Activated CD8-positive, alpha-beta T cell treated with anti-CD3 and anti-CD28 coated beads for 36 hours (primary cell): Measurements from ENCODE around the gene CCDC196. TPM values are rescaled to one million over a fixed set of nuclear protein-coding genes. Genes with fewer than 3 reads are reported as not detected.

Experiments used
- ATAC-seq: fragments of 200-7000 bp; cut with Tn5 transposase; one replicate; pipeline ENCODE4 v1.10.0; 2021; ENCODE audit warnings: mild to moderate bottlenecking, moderate library complexity
- CTCF ChIA-PET: fragments of 350-600 bp; sonication (Branson Sonifier 250); formaldehyde crosslinking; loops from one replicate; lab custom pipeline; 2021; ENCODE audit warnings: antibody characterized with exemption; lab: Charles Lee
- POLR2A ChIA-PET: fragments of 350-600 bp; sonication (Branson Sonifier 250); formaldehyde crosslinking; loops from one replicate; lab custom pipeline; 2021; ENCODE audit warnings: antibody characterized with exemption; lab: Charles Lee
- DNase-seq: peaks from one replicate; pipeline ENCODE4 v3.0.0-alpha.2; 2020
- H3K27ac Mint-ChIP-seq: one replicate; pipeline ENCODE4 v1.8.0; 2021; ENCODE audit warnings: mild to moderate bottlenecking, mixed read lengths
- H3K27me3 Mint-ChIP-seq: one replicate; pipeline ENCODE4 v1.8.0; 2021; ENCODE audit warnings: mixed read lengths
- H3K36me3 Mint-ChIP-seq: one replicate; pipeline ENCODE4 v1.8.0; 2021; ENCODE audit warnings: low read depth, mixed read lengths
- H3K4me1 Mint-ChIP-seq: one replicate; pipeline ENCODE4 v1.8.0; 2021; ENCODE audit warnings: low read depth, mixed read lengths
- H3K4me3 Mint-ChIP-seq: one replicate; pipeline ENCODE4 v1.8.0; 2021; ENCODE audit warnings: mild to moderate bottlenecking, moderate library complexity, mixed read lengths
- H3K9me3 Mint-ChIP-seq: one replicate; pipeline ENCODE4 v1.8.0; 2021; ENCODE audit warnings: mixed read lengths
- intact Hi-C: fragments of 100-400 bp; cut with micrococcal nuclease; formaldehyde crosslinking; loops from one replicate; pipeline ENCODE4 v1.10.0; 2022
- total RNA-seq, 2 experiments: library from RNA; stranded (reverse); gene quantifications; one replicate each; pipeline ENCODE4 v1.2.3, GENCODE V29; 2021
- TF ChIP-seq, protein P1 (sequence below): fragments of 200-600 bp; IDR thresholded peaks from one replicate; pipeline ENCODE4 v1.8.0; 2022; ENCODE audit warnings: antibody characterized with exemption, mild to moderate bottlenecking

CCDC196 gene
- total RNA-seq, 2 experiments from 2014 or later = not detected

DNA sequence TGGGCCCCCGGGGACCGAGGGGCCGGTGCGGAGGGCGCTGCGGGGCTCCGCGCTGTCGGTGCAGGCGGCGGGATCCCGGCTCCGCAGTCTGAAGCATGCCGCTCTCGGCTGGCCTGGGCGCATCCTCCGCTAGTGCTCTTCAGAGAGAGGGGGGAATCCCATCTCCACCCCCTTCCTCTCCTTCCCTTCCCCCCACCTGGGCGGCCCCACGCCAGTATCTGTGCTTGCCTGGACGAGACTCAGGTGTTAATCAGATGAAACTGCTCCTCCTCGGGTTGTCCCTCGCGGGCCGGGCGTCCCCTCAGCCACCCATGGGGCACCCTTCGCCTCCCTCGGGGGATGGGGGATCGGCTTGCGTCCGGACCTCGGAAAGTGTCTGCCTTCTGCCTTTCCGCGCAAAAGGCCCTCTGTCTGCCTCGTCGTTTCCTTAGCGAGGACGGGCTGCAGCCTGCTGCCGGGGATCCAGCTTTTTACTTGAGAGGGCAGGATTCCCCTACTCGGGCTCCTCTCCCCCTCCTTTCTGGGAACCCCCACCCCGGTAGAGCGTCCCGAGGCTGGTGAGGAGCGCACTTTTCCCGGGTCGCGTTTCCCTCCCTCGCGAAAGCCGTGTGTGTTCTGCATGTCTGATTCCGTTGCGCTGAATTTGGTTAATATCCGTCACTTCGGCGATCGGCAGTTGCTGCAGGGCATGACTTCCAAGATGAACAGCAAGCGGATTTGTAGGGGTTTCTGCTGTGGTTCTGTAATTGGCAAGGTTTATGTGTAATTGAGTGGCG lies 22.9 kb downstream of the CCDC196 start:
- peak overlapping the region; percentile 67 for H3K27ac Mint-ChIP-seq
- peaks cover 11% of the 10 kb centered on the region for H3K27me3 Mint-ChIP-seq
- CTCF ChIA-PET = no interaction called here

DNA sequence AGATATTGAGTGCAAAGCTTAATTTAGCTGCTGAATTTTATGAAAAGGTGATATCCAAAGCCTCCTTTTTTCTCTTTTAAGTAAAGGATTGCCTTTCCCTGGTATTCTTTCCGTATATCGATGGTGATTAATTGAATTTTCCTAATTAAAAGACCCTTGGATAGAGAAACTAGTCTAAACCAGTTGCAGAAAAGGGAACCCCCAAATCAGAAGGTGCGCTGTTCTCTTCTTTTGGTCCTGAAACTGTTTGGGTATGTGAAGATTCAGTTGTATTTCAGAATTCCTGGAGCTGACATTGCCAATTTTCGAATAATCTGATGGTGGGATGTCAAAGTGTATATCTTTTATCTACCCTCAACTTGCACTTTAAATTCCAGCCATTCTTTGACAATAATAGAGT lies 23.7 kb downstream of the CCDC196 start:
- Mint-ChIP-seq H3K27ac (no peak overlapping the region), H3K27me3 (peaks cover 11% of the 10 kb centered on the region), H3K4me1 (peaks cover 35% of the 10 kb centered on the region), H3K9me3 (no peaks in the 10 kb centered on the region), H3K36me3 (no peaks in the 10 kb centered on the region), H3K4me3 (peak overlapping the region; percentile 92)
- POLR2A ChIA-PET = interaction anchor here (0.9 kb wide), 1 partner anchor 655 kb away, joined by 3 read pairs; no protein-coding TSS in a partner anchor
- ATAC-seq (no peak), DNase-seq (no peak)
- intact Hi-C loops = no loop called here
- TF ChIP-seq, protein P1, sequence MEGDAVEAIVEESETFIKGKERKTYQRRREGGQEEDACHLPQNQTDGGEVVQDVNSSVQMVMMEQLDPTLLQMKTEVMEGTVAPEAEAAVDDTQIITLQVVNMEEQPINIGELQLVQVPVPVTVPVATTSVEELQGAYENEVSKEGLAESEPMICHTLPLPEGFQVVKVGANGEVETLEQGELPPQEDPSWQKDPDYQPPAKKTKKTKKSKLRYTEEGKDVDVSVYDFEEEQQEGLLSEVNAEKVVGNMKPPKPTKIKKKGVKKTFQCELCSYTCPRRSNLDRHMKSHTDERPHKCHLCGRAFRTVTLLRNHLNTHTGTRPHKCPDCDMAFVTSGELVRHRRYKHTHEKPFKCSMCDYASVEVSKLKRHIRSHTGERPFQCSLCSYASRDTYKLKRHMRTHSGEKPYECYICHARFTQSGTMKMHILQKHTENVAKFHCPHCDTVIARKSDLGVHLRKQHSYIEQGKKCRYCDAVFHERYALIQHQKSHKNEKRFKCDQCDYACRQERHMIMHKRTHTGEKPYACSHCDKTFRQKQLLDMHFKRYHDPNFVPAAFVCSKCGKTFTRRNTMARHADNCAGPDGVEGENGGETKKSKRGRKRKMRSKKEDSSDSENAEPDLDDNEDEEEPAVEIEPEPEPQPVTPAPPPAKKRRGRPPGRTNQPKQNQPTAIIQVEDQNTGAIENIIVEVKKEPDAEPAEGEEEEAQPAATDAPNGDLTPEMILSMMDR = no peak
- CTCF ChIA-PET = no interaction called here

More for the DNA sequence above, 22.9 kb downstream of the CCDC196 start:
- POLR2A ChIA-PET = interaction anchor here (0.6 to 0.9 kb wide), 2 partner anchors 656 to 1186 kb away, joined by 3 to 4 read pairs; no protein-coding TSS in a partner anchor
- Mint-ChIP-seq H3K4me1 (peaks cover 35% of the 10 kb centered on the region), H3K36me3 (no peaks in the 10 kb centered on the region), H3K4me3 (peak overlapping the region; percentile 92), H3K9me3 (no peaks in the 10 kb centered on the region)
- intact Hi-C loops = no loop called here
- peak; percentile 65 for DNase-seq
- ATAC-seq = peak; percentile 27
- TF ChIP-seq, protein P1 = no peak

DNA sequence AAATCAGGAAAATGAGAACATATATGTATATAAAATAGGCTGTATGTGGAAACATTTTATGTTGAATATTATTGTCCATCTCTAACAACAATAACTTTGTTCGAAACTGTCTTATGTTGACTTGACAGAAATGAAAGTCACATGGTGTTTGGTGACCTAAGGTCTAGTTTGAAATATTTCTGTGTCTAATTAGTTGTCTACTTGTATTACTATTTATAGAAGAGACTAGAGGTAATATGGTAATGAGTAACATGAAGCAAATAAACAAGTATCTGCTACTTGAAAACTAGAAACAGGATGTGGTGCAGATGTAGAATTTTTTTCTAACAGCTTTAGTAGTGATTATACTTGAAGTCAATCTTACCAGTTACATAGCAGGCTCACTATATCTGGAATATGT lies 25.7 kb downstream of the CCDC196 start:
- intact Hi-C loops = no loop called here
- Mint-ChIP-seq H3K36me3 (no peaks in the 10 kb centered on the region), H3K27ac (no peak overlapping the region), H3K4me3 (no peak overlapping the region), H3K27me3 (peaks cover 11% of the 10 kb centered on the region), H3K9me3 (no peaks in the 10 kb centered on the region), H3K4me1 (peaks cover 31% of the 10 kb centered on the region)
- POLR2A ChIA-PET = no interaction called here
- ATAC-seq = no peak
- CTCF ChIA-PET = no interaction called here
- TF ChIP-seq, protein P1 = no peak
- DNase-seq = no peak

DNA sequence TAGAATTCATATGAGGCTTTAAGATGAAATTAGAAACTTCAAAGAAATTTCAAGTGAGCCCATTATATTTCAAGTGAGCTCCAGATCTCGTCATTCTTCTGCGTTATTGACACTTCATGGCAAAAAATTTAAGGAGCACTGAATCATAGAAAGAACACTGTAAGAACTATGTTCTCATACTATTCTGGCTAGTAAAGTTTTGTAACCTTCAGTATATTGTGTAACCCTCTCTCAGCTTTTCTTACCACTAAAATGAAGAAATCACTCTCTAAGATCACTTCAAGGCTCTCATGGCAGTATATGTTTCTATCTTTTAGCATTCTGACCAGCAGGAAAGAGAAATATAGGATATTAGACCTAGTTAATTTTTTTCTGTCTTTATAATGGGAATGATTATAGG lies 28.0 kb downstream of the CCDC196 start:
- peaks cover 6% of the 10 kb centered on the region for H3K9me3 Mint-ChIP-seq
- ATAC-seq (no peak), DNase-seq (no peak)
- H3K4me1 Mint-ChIP-seq = peaks cover 31% of the 10 kb centered on the region
- CTCF ChIA-PET = no interaction called here
- H3K27me3 Mint-ChIP-seq = peaks cover 11% of the 10 kb centered on the region
- H3K27ac Mint-ChIP-seq = no peak overlapping the region
- intact Hi-C loops = no loop called here
- POLR2A ChIA-PET = no interaction called here
- TF ChIP-seq, protein P1 = no peak
- H3K36me3 Mint-ChIP-seq = no peaks in the 10 kb centered on the region
- H3K4me3 Mint-ChIP-seq = no peak overlapping the region

DNA sequence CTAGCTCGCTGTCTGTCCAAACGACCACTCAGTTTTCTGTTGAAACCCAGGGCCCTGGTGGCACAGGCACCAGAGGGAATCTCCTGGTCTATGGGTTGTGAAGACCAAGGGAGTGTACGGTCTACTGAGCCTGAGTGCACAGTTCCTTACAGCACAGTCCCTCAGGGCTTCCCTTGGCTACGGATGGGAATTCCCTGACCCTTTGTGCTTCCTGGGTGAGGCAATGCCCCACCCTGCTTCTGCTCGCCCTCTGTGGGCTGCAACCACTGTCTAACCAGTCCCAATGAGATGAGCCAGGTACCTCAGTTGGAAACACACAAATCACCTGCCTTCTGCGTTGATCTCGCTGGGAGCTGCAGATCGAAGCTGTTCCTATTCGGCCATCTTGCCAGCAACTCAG lies 44.4 kb downstream of the CCDC196 start:
- H3K36me3 Mint-ChIP-seq = peaks cover 4% of the 10 kb centered on the region

More for the DNA sequence above, 44.4 kb downstream of the CCDC196 start:
- Mint-ChIP-seq H3K27ac (no peak overlapping the region), H3K9me3 (peaks cover 3% of the 10 kb centered on the region), H3K4me1 (peaks cover 2% of the 10 kb centered on the region), H3K4me3 (no peak overlapping the region), H3K27me3 (no peaks in the 10 kb centered on the region)
- ATAC-seq = no peak
- ChIA-PET POLR2A (interaction anchor here (0.6 kb wide), 1 partner anchor 23 kb away, joined by 3 read pairs; the partner anchor contains the start of gene GPHN), CTCF (no interaction called here)
- intact Hi-C loops = no loop called here
- TF ChIP-seq, protein P1 = no peak
- DNase-seq = no peak
